GM12874 (cell line): Measurements from ENCODE around the gene CADPS.

ENCODE experiments used
- TF ChIP-seq, protein P1 (sequence below): IDR thresholded peaks from 2 replicates; pipeline ENCODE4 v1.5.1; 2011; ENCODE audit warnings: low read depth, mild to moderate bottlenecking, control low read depth, low read length, moderate library complexity; ENCODE audit not compliant: insufficient read depth

Gene CADPS

GRCh38 chr3:62708638-62709373, 166.4 kb downstream of the CADPS start:
- TF ChIP-seq, protein P1, sequence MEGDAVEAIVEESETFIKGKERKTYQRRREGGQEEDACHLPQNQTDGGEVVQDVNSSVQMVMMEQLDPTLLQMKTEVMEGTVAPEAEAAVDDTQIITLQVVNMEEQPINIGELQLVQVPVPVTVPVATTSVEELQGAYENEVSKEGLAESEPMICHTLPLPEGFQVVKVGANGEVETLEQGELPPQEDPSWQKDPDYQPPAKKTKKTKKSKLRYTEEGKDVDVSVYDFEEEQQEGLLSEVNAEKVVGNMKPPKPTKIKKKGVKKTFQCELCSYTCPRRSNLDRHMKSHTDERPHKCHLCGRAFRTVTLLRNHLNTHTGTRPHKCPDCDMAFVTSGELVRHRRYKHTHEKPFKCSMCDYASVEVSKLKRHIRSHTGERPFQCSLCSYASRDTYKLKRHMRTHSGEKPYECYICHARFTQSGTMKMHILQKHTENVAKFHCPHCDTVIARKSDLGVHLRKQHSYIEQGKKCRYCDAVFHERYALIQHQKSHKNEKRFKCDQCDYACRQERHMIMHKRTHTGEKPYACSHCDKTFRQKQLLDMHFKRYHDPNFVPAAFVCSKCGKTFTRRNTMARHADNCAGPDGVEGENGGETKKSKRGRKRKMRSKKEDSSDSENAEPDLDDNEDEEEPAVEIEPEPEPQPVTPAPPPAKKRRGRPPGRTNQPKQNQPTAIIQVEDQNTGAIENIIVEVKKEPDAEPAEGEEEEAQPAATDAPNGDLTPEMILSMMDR, result no peak

- TF ChIP-seq, protein P1, result no peak
Observed at GRCh38 chr3:62705721-62706120, 169.5 kb downstream of the CADPS start.

DNA sequence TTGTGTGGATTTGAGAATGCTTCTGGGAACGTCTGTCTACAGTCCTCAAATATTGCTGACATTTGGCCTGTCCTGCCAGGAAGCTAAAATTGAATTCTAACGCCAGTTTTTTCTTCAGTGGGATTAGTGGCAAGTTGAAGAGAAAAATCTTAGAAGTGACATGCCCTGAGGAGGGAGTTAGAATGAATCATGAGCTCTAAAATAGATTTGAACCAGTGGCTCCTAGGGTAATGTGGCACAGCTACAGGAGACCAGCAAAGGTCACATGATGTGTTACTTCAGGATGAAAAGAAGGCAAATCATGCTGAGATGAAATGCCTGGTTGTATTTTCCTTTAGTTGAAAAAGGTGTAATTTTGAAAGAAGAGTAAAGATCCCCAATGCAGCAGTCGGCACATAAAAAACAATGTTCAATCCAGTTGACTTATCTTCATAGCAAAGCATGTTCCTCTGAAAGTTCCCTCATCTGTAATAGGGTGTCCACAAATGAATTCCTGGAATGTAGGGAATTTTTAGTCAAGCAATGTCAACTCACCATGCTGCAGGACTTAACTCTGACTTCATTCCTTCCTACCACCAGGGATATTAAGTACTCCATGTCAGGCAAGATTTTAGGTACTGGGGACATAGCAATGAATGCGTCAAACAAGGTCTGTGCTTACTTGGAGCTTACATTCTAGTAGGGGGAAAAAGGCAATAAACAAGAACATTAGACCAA, 171.6 kb downstream of the CADPS start:
- TF ChIP-seq, protein P1, result no peak

GRCh38 chr3:62700357-62700756, 174.9 kb downstream of the CADPS start:
- TF ChIP-seq, protein P1, result no peak

DNA sequence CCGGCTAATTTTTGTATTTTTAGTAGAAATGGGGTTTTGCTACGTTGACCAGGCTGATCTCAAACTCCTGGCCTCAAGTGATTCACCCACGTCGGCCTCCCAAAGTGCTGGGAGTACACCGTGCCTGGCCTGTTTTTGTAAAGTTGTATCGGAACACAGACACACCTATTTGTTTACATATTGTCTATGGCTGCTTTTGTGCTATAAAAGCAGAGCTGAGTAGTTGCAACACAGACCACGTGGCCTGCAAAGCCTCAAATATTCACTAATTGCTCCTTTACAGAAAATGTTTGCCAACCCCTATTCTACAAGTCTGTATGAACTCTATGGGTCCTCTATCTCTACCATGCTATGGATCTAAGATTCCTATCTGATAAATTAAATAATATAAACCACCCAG, 175.5 kb downstream of the CADPS start:
- TF ChIP-seq, protein P1, result no peak

DNA sequence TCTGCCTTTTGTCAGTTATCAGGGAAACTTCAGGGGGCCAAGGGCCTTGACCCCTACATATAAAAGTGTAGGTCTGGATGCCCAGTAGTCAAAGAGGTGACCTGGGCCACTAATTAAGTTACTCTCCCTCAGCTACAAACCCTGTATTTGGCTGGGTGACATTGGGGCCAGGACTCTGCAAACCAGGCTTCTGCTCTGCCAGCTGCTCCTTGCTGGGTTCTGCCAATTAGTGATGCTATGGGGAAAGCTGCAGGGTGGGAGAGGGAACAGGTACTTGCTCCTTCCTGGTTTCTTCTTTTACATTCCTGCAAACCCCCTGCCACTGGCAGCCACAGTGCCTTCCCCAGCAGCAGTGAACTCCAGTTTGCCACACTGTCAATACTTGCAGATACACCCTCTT, 179.2 kb downstream of the CADPS start:
- TF ChIP-seq, protein P1, result no peak

DNA sequence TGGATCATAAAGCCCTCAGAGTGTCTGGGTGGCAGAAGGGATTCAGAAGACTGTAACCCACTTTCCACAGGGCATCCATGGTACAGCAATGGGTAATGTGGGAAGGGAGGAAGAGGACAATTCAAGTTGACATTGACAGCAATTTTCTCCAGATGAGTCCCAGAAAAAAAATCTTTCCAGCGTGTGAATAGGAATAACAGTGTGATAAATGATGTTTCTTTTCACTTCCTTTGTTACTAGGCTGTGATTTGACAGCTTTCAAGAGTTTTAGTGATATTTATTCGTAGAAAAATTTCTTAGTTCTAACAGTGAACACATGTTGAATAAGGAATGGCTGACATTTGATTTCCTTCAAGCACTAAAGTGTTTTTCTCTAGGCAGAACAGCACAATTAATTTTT, 186.4 kb downstream of the CADPS start:
- TF ChIP-seq, protein P1, result no peak
